Measurements from ENCODE around the gene STARD5.
A peak's percentile ranks its signal among the peaks of the same experiment; 100 is the strongest.

STARD5 gene

GRCh38 chr15:81292523-81293001, 31.4 kb downstream of the STARD5 start:
- no peak for DNase-seq (ENCODE audit: low read depth)

- DNase-seq (ENCODE audit: low read depth) = no peak
These were observed 31.9 kb downstream of the STARD5 start for GRCh38 chr15:81291916-81292522.

DNA sequence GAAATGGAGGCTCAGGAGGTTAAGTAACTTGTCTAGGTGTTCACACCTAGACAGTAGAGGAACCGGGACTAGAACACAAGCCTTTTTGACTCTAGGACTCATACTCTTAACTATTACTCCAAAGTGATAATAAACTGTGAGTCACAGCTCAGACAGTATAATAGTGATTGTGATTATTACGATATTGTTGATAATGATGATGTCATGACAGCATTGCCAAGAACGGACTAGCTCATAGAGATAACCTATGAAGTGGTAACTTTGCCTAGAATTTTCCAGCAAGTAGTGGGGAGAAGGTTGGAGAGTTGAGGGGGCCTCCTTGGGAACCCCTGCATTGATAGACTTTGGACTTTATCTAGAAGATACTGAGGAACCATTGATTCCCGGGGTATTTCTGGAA, 34.0 kb downstream of the STARD5 start:
- no peak for DNase-seq (ENCODE audit: low read depth)

DNA sequence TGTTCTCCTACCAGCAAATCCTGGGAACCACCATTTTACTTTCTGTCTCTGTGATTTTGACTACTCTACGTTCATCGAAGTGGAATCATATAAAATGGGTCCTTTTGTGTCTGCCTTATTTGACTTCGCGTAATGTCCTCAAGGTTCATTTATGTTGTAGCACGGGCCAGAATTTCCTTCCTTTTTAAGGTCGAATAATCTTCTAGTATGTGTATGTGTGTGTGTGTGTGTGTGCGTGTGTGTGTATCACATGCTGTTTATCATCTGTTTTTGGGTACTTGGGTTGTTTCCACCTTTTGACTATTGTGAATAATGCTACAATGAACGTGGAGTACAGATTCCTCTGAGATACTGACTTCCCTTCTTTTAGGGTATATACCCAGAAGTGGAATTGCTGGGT, 35.3 kb downstream of the STARD5 start:
- no peak for DNase-seq (ENCODE audit: low read depth)

GRCh38 chr15:81288040-81288439, 35.9 kb downstream of the STARD5 start:
- DNase-seq (ENCODE audit: low read depth) = no peak

GRCh38 chr15:81286621-81287121, 37.3 kb downstream of the STARD5 start:
- DNase-seq (ENCODE audit: low read depth) = no peak

DNA sequence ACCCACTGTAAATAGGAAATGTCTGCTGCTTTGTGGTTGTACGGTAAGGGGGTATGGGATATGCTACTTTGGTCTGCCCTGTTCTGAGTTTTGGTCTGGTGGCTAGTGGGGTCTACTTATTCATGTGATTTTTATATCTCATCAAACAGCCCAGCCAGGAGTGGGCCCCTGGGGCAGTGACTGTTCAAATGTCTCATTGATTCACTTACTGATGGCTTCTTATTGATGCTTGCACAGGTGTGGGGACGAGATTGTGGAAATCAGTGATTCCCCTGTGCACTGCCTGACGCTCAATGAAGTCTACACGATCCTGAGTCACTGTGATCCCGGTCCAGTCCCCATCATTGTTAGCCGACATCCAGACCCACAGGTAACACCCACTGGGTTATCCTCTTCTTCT, 38.5 kb downstream of the STARD5 start:
- DNase-seq (ENCODE audit: low read depth) = no peak

DNA sequence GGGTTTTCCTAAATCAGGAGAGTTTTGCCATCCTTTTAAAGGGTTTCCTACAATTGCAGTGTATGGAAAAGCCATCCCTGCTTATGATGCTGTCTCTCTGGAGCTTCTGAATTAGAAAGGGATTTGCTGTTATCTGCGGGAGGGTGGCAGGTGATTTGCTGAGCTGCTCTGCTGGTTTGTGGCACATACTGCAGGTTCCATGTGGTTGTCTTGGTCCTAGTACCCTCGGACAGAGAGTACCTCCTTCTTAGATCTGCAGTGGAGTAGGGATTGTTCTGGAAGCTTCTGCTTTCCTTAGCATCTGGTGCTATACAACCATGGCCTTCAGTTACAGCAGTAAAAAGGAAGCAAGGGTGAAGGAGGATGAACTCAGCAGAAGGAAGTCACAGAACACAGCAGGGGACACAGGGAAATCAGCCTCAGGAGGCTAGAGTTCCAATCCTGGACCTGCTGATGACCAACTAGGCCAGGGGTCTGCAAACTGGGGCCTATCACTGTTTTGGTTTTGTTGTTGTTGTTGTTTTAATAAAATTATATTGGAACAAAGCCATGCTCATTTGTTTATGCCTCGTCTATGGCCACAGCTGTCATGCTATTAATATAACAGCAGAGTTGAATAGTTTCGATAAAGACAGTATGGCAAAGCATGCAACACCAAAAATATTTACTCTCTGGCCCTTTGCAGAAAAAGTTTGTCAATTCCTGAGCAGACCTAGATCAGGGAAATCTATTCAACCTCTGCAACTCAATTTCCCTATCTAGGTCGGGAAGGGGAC, 39.5 kb downstream of the STARD5 start:
- no peak for DNase-seq (ENCODE audit: low read depth)

DNA sequence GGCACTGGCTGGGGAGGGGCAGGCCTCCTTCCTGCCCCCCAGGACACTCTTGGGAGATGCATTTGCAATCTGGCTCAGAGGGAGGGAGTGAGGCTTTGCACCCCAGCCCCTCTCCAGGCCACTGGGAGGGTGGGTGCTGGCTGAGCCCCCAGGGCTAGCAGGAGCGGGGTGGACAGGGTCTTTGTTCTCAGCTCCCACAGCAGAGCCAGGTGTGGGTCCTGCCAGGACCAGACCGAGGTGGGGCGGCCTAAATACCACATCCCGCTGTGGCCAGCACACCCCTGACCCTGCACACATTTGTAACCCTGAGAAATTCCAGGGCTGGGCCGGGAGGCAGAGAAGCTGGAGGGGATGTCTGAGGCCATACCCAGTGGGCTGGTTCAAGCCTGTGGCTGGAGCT, 41.0 kb downstream of the STARD5 start:
- DNase-seq (ENCODE audit: low read depth) = no peak

- DNase-seq (ENCODE audit: low read depth) = no peak
These were observed 41.4 kb downstream of the STARD5 start for GRCh38 chr15:81282606-81282895.

GRCh38 chr15:81281766-81282605, 42.0 kb downstream of the STARD5 start:
- DNase-seq (ENCODE audit: low read depth) = no peak

GRCh38 chr15:81281456-81281735, 42.5 kb downstream of the STARD5 start:
- no peak for DNase-seq (ENCODE audit: low read depth)

- no peak for DNase-seq (ENCODE audit: low read depth)
These were observed 43.1 kb downstream of the STARD5 start for GRCh38 chr15:81280696-81281455.

- DNase-seq (ENCODE audit: low read depth) = no peak
These were observed 44.1 kb downstream of the STARD5 start for GRCh38 chr15:81279621-81280485.

DNA sequence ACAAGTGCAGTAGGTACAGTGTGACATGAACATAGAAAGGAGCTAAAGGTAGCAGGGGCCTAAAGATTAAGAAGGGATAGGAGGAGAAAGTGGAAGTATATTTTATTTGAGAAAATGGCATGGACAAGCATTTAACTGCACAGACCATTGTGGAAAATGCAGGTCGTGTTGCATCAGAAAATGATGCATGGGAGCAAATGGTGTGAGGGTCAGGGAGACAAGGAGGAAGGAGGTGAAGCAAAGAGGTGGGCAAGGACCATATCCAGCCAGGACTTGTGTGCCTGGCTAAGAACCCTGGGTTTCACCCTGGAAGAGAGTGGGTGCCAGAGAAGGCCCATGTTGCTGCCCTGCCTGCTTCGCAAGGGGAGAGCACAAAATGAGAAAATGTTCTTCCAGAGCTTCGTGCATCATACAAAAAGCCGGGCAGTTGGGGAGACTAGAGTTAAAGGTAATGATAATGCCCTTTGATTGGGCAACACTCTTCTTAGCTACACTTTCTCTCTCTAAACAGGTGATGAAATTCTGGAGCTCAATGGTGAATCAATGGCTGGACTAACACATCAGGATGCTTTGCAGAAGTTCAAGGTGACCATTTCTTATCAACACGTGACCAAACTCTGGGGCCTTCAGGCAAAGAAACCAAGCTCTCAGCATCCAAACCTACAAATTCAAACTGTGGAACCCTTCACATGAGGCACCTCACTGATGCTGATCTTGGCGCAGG, 45.5 kb downstream of the STARD5 start:
- DNase-seq (ENCODE audit: low read depth) = no peak

DNA sequence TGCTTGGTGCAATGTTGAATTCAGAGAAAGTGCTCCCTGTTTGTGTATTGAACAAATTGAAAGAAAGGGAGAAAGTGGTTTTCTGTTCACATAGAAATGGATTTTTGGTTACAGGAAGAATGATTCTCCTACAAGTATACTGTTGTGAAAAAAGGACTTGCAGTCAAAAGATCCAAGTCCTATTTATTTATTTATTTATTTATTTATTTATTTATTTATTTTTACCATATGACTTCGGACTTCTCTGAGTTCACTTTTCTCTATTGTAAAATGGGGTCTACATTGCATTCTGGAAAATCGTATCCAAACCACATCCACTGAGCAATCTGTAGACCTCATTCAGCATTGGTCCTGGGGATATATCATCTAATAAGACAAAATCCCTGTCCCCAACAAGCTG, 46.1 kb downstream of the STARD5 start:
- no peak for DNase-seq (ENCODE audit: low read depth)

- DNase-seq (ENCODE audit: low read depth) = no peak
These were observed 47.0 kb downstream of the STARD5 start for GRCh38 chr15:81276967-81277366.

DNA sequence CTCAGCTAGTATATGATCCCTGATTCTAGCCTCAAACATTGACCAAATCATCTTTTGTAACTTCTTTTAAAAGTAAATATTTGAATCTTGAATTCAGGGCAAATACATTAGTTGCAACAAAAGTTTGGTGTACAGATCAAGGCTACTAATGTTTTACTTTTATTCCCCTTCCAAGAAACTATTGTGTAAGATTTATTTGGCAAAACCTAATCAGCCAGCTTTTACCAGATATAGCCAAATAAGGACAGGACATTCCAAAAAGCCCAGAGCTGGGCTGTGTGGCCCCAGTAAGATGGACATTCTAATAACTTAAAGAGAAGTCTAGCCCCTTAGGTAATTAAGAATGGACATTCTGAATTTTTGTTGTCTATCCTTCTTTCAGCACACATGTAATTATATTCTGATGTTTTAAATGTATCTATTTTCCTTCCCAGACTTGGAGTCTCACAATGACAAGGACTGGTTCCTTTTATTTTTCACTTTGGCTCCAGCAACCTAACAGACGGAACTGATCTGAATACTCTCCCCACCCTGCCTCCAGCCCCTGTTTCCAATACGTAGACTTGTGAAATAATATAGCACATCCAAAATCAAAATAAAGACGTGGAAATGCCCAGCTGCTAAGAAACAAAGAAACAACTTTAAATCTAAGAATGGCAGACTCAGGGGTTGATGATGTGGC, 48.1 kb downstream of the STARD5 start:
- no peak for DNase-seq (ENCODE audit: low read depth)

- peak; percentile 38 for DNase-seq (ENCODE audit: low read depth)
These were observed 48.8 kb downstream of the STARD5 start for GRCh38 chr15:81274931-81275707.
